ENCODE data around the gene QARS1. TPM values are rescaled to one million over a fixed set of nuclear protein-coding genes. Genes with fewer than 3 reads are reported as not detected.

QARS1 gene
- total RNA-seq, result 231 TPM
- 209 TPM for polyA plus RNA-seq (ENCODE audit: insufficient read depth, low read depth, low replicate concordance)
- long read RNA-seq, donor 1, transcript QARS-232 (5 exons, 553 nt), result minor isoform, 5 of 49 reads
- long read RNA-seq, donor 1, transcript QARS-201 (24 exons, 2,827 nt), result major isoform, 12 of 49 reads
- long read RNA-seq, donor 1, transcript QARS-209 (23 exons, 2,362 nt), result minor isoform, 5 of 49 reads
- long read RNA-seq, donor 1, partial matches to known transcripts, result 23 of 49 reads
- long read RNA-seq, donor 1, other reads (novel, unspliced or antisense), result 0 of 49 reads
- long read RNA-seq, donor 2, transcript QARS-201 (24 exons, 2,827 nt), result major isoform, 26 of 70 reads
- long read RNA-seq, donor 2, partial matches to known transcripts, result 31 of 70 reads
- long read RNA-seq, donor 2, other reads (novel, unspliced or antisense), result 0 of 70 reads
- long read RNA-seq, donor 3, transcript QARS-218 (2 exons, 600 nt), result minor isoform, 7 of 82 reads
- long read RNA-seq, donor 3, transcript QARS-223 (4 exons, 679 nt), result minor isoform, 10 of 82 reads
- long read RNA-seq, donor 3, transcript QARS-232 (5 exons, 553 nt), result minor isoform, 7 of 82 reads
- long read RNA-seq, donor 3, transcript QARS-201 (24 exons, 2,827 nt), result major isoform, 35 of 82 reads
- long read RNA-seq, donor 3, partial matches to known transcripts, result 12 of 82 reads
- long read RNA-seq, donor 3, other reads (novel, unspliced or antisense), result 10 of 82 reads
- long read RNA-seq, donor 4, transcript QARS-201 (24 exons, 2,827 nt), result major isoform, 18 of 44 reads
- long read RNA-seq, donor 4, partial matches to known transcripts, result 21 of 44 reads
- long read RNA-seq, donor 4, other reads (novel, unspliced or antisense), result 0 of 44 reads
- long read RNA-seq, donor 5, partial matches to known transcripts, result 0 of 2 reads
- long read RNA-seq, donor 5, other reads (novel, unspliced or antisense), result 0 of 2 reads
- long read RNA-seq, donor 6, transcript QARS-223 (4 exons, 679 nt), result major isoform, 8 of 33 reads
- long read RNA-seq, donor 6, transcript QARS-201 (24 exons, 2,827 nt), result major isoform, 8 of 33 reads
- long read RNA-seq, donor 6, partial matches to known transcripts, result 12 of 33 reads
- long read RNA-seq, donor 6, other reads (novel, unspliced or antisense), result 0 of 33 reads
- long read RNA-seq, donor 7, transcript QARS-209 (23 exons, 2,362 nt), result minor isoform, 9 of 136 reads
- long read RNA-seq, donor 7, transcript QARS-201 (24 exons, 2,827 nt), result major isoform, 68 of 136 reads
- long read RNA-seq, donor 7, partial matches to known transcripts, result 36 of 136 reads
- long read RNA-seq, donor 7, other reads (novel, unspliced or antisense), result 23 of 136 reads
- long read RNA-seq, donor 8, transcript QARS-201 (24 exons, 2,827 nt), result major isoform, 9 of 25 reads
- long read RNA-seq, donor 8, partial matches to known transcripts, result 5 of 25 reads
- long read RNA-seq, donor 8, other reads (novel, unspliced or antisense), result 0 of 25 reads
- long read RNA-seq, donor 9, transcript QARS-201 (24 exons, 2,827 nt), result major isoform, 8 of 16 reads
- long read RNA-seq, donor 9, partial matches to known transcripts, result 0 of 16 reads
- long read RNA-seq, donor 9, other reads (novel, unspliced or antisense), result 0 of 16 reads
- long read RNA-seq, donor 10, transcript QARS-223 (4 exons, 679 nt), result minor isoform, 12 of 55 reads
- long read RNA-seq, donor 10, transcript QARS-201 (24 exons, 2,827 nt), result major isoform, 14 of 55 reads
- long read RNA-seq, donor 10, partial matches to known transcripts, result 23 of 55 reads
- long read RNA-seq, donor 10, other reads (novel, unspliced or antisense), result 0 of 55 reads

DNA sequence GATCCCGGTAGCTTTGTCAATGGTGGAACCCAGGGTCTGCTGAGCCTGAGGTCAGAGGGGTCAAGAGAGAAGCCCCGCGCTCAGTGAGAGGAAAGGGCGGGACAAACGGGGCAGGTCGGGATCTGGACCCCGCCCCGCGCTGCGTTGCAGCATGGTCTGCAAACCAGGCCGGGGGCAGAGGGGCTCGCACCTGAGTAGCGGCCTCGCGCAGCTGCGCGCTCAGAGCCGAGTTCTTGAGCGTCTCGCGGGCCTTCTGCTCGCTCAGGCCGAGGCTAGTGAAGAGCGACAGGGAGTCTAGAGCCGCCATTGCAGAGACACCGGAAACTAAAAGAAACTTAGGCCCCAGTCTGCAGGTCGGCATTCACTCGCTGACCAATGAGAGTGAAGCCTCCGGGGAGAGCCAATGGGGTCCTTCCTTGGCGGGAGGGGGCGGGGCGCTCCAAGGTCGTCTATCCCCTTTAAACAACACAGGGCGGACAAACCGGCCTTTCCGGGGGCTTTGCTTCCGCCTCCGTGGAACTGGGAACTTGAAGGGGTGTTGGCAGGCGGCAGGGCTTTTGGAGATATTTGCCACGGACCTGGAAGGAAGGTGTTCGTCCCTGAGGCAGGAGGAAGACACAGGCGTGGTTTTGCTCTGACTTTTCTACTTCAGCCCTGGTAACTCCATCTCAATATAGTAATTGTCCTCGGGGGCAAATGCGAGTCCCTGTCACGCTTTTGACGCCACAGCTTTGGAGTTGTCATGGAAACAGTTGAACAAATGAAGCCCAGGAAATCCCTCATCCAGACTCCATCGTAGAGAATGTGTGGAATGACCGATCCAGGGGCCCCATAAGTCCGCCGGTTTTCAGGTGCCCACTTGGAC is at the start of gene QARS1:
TSS of gene QARS1 (minus strand) at position 331 of the 865 bp plus-strand sequence. CDS start at position 307, 24 bp downstream.
- DNase-seq, result peak; percentile 96 to 98 (median 97)
- Histone ChIP-seq H3K27me3 (ENCODE audit: control insufficient read depth, insufficient read depth, low read length) (no peaks in the 10 kb centered on the region), H3K9ac (ENCODE audit: low read length in 3 of 3) (peak within 1 kb of the TSS; percentile 57 to 92 (median 89)), H3K27ac (ENCODE audit: low read depth in 2 of 2, low read length in 2 of 2) (peak within 1 kb of the TSS; percentile 25 to 71), H3K9me3 (ENCODE audit: control insufficient read depth in 2 of 3, insufficient read depth in 1 of 3, low read length in 3 of 3) (no peaks in the 10 kb centered on the region), H3K4me1 (ENCODE audit: control insufficient read depth in 2 of 3, insufficient read depth in 2 of 3, low read depth in 1 of 3, low read length in 3 of 3) (peaks cover 0 to 16% (median 8%) of the 10 kb centered on the region in 3 donors), H3K4me3 (ENCODE audit: low read length in 3 of 3) (peak within 1 kb of the TSS; percentile 92 to 95 (median 94)), H3K36me3 (ENCODE audit: control insufficient read depth in 2 of 3, insufficient read depth in 3 of 3, low read length in 3 of 3) (peaks cover 8 to 40% (median 34%) of the 10 kb centered on the region in 3 donors)
- intact Hi-C loops (cut with DNase I), result no loop called here
- peak; percentile 90 for FAIRE-seq
- no peak for TF ChIP-seq CTCF (IDR thresholded peaks at IDR 0.05; ENCODE audit: borderline replicate concordance, extremely low read depth, insufficient read depth)

GRCh38 chr3:49153349-49153912 is 48.9 kb upstream of the QARS1 start:
- H3K36me3 ChIP-seq (ENCODE audit: control insufficient read depth in 2 of 3, insufficient read depth in 3 of 3, low read length in 3 of 3), result no peaks in the 10 kb centered on the region
- no peak overlapping the region for H3K9ac ChIP-seq (ENCODE audit: low read length in 3 of 3)
- no peak overlapping the region for H3K27ac ChIP-seq (ENCODE audit: low read depth in 2 of 2, low read length in 2 of 2)
- intact Hi-C loops (cut with DNase I), result no loop called here
- H3K27me3 ChIP-seq (ENCODE audit: control insufficient read depth, insufficient read depth, low read length), result no peaks in the 10 kb centered on the region
- H3K9me3 ChIP-seq (ENCODE audit: control insufficient read depth in 2 of 3, insufficient read depth in 1 of 3, low read length in 3 of 3), result no peaks in the 10 kb centered on the region
- H3K4me1 ChIP-seq (ENCODE audit: control insufficient read depth in 2 of 3, insufficient read depth in 2 of 3, low read depth in 1 of 3, low read length in 3 of 3), result no peaks in the 10 kb centered on the region
- FAIRE-seq, result no peak
- no peak for DNase-seq
- no peak overlapping the region for H3K4me3 ChIP-seq (ENCODE audit: low read length in 3 of 3)
- TF ChIP-seq CTCF (IDR thresholded peaks at IDR 0.05; ENCODE audit: borderline replicate concordance, extremely low read depth, insufficient read depth), result no peak

Data from kidney (tissue), 22 donors.